CD4-positive, alpha-beta T cell treated with Interleukin-17A for 4 hours (primary cell): ENCODE data around the gene PAEP.

ENCODE experiments used
- DNase-seq: peaks from one replicate; pipeline ENCODE4 v3.0.0-alpha.2; 2020; ENCODE audit warnings: mixed read lengths

The PAEP gene

DNA sequence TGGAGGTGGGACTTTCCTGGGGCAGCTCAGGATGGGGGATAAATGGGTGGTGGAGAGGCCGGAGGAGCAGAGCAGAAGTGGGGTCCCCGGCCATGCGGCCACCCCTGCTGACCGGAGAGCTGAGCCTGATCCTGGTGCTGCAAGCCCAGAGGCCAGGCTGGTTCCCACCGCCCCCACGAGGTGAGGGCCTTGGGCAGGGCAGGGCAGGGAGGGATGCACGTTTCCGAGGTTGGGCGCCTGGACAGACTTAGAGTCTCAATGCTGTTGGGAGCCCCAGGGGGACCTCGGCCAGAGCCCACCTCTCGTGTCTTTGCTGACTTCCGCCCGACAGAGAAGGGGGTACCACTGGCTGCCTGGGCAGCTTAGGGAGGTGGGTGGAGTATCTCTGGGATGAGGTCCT, 10.1 kb upstream of the PAEP start:
- no peak for DNase-seq

GRCh38 chr9:135552021-135552697, 9.4 kb upstream of the PAEP start:
- no peak for DNase-seq

- no peak for DNase-seq
Observed at GRCh38 chr9:135552698-135553171, 8.8 kb upstream of the PAEP start.

DNA sequence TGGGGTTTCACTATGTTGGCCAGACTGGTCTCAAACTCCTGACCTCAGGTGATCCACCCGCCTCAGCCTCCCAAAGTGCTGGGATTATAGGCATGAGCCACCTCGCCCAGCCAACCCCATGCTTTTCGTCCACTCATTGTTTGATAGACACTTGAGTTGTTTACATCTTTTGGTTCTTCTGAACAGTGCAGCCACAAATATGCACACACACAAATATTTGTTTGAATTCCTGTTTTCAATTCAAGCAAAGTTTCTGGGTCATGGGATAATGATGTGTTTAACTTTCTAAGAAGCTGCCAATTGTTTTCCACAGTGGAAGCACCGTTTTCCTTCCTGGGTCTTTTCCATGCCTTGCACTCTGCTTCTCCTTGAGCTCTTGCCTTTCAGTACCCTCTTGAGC, 6.8 kb upstream of the PAEP start:
- DNase-seq = no peak

GRCh38 chr9:135555203-135555602, 6.4 kb upstream of the PAEP start:
- no peak for DNase-seq

DNA sequence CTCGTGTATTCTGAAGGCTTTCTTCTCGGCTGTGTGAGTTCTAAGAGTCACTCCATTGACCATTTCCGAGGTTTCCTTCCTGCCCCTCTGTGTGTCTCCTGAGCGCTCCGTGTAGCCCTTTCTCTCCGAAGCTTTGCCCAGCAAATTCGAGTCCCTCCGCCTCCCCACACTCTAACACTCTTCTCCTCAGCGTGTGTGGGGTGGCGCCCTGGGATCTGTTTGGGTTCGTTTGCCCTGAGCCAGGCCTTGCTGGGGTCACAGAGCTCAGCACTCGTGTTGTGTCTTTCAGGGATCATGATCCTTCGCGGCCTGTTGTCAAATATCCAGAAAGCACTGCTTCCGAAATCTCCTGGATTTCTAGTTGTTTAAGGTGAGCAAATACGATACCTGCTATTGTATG, 5.6 kb upstream of the PAEP start:
- no peak for DNase-seq

DNA sequence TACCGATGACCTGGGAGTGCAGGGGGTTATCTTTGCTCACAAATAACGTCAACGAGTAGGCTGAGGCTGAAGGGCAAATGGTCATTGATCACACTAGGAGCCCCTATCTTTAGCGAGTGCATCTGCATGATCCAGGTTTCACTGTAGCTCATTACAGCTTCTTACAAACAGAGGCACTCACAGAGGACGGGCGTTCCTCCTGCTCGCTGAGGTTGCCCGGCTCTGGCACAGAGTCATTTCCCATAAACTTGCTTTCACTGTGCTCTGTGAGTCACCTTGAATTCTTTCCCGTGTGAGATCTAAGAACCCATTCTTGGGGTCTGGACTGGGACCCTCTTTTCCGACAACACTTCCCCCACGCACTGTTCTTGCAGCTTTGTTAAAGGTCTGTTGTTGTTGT, 1.9 kb upstream of the PAEP start:
- DNase-seq = no peak

DNA sequence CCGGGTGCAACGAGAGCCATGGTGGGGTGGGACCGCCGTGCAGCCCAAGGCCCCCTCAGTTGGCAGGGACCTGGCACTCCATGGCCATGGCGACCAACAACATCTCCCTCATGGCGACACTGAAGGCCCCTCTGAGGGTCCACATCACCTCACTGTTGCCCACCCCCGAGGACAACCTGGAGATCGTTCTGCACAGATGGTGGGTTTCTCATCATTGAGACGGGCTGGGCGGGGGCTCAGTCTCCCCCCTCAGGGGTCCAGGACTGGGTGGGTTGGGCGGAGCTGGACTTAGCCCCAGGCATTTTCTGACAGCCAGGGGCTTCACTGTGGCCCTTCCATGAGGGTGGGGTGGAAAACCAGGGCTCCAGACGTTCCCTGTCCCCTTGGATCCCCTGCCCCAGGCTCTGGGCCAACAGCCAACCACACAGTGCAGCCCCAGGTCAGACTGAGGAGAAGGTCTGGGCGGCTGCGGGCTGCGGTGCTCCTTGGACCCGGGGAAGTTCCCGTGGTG, 734 bp downstream of the PAEP start:
- no peak for DNase-seq

GRCh38 chr9:135563039-135563476, 1.5 kb downstream of the PAEP start:
- no peak for DNase-seq

DNA sequence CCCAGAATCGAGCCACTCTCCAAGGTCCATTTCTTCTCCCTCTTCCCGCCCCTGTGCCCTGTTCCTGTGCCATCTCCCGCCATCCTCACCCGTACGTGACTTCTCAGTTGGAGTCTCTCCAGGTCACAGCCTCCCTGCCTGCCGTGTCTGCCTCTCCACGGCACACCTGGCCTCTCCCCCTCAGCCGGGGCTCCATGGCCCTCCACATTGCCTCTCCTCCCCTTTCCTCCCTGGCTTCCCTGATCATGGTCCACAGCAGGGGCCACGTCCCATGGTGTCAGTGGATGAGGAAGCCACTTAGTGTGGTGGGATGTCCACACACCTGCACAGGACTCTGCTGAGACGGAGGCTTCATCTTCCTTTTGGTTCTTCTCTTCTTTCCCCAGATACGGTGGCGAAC, 2.3 kb downstream of the PAEP start:
- no peak for DNase-seq

- no peak for DNase-seq
Observed at GRCh38 chr9:135565141-135565628, 3.6 kb downstream of the PAEP start.

- DNase-seq = no peak
Observed at GRCh38 chr9:135565636-135566035, 4.1 kb downstream of the PAEP start.

- DNase-seq = no peak
Observed at GRCh38 chr9:135566552-135566951, 5.0 kb downstream of the PAEP start.

DNA sequence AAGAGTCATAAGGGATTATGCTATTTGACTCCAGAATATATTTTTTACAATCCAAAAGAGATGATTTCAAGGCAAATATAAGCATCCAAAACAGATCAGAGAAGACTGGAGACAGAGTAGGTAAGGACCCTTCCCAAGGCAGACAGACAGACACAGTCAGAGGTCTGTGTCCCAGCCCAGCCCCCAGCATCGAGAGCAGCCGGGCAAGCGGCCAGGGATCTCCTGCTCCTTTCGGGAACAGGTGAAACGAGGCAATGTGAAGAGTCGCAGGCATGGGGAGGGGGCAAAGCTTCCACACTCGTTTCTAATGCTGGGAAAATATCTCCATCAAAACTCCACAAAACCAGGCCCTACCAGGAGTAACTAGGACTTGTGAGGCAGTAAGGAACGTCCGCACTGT, 5.8 kb downstream of the PAEP start:
- DNase-seq = no peak

GRCh38 chr9:135568026-135568425, 6.5 kb downstream of the PAEP start:
- DNase-seq = no peak

- DNase-seq = no peak
Observed at GRCh38 chr9:135570456-135570855, 8.9 kb downstream of the PAEP start.

GRCh38 chr9:135572233-135572632, 10.7 kb downstream of the PAEP start:
- no peak for DNase-seq

- DNase-seq = no peak
Observed at GRCh38 chr9:135573124-135573523, 11.6 kb downstream of the PAEP start.

DNA sequence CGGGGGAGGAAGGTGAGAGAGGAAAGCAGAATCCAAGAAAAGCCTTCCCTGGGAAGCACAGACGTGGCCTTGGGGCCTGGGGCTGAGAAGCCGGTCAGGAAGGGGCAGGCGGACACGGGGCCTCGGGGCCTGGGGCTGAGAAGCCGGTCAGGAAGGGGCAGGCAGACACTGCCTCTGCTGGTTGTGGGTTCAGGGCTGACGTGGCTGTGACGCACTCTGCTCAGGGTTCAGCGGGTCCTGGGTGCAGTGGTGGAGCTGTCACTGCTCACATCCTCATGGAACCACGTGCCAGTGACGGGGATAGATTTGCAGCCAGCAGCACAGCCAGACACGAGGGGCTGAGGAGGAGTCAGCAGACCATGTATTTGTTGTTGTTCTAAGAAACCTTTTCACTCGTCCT, 12.8 kb downstream of the PAEP start:
- DNase-seq = no peak

- no peak for DNase-seq
Observed at GRCh38 chr9:135574943-135575342, 13.4 kb downstream of the PAEP start.

- no peak for DNase-seq
Observed at GRCh38 chr9:135575995-135576631, 14.6 kb downstream of the PAEP start.

GRCh38 chr9:135577256-135577655, 15.7 kb downstream of the PAEP start:
- DNase-seq = no peak

DNA sequence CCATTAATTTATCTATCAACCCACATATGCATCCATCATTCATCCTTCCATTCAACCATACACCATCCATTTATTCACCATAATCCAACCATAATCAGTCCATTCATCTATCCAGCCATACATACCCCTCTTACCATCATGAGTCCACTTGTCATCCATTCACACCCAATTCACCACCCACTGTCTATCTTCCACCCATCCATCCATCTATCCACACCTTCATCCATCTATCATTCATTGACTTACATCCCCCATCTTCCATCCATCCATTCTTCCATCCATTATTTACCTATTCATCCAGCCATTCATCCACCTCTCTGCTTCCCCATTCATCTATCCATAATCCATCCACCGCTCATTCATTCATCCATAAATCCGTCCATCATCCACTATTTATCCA, 17.8 kb downstream of the PAEP start:
- no peak for DNase-seq

- DNase-seq = no peak
Observed at GRCh38 chr9:135579889-135580660, 18.5 kb downstream of the PAEP start.
